ENCODE results near the gene MFAP3. TPM values are rescaled to one million over a fixed set of nuclear protein-coding genes. Genes with fewer than 3 reads are reported as not detected.

The MFAP3 gene
- polyA plus RNA-seq, 1 donor (not counting 4 experiments of a cell fraction or from before 2014, with no cell fraction given) = 43.4 TPM

DNA sequence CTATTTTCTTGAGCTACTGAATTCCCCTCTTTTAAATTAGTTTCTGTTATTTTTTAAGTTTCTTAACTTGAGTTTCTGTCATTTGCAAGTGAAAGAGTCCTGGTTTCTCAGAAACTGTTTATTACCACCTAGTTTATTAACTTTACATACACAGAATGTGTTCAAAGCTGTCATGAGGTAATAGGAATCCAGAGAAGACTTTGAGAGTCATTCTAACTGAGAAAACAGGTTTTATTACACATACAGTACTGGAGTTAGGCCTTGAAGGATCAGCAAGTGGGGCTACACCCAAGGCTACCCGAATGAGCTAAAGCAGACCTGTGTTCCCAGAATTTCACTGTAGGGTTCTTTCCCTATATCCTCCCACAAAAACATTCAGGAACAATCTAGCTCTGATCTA lies 33.1 kb upstream of the MFAP3 start:
- Histone ChIP-seq H3K27me3 (ENCODE audit: control insufficient read depth, extremely low read depth, insufficient read depth, low read length) (no peaks in the 10 kb centered on the region), H4K20me1 (ENCODE audit: control insufficient read depth, extremely low read depth, insufficient read depth, low read length) (no peaks in the 10 kb centered on the region), H3K36me3 (ENCODE audit: control insufficient read depth in 2 of 2, extremely low read depth in 1 of 2, insufficient read depth in 2 of 2, low read length in 2 of 2) (peaks cover 0 to 4% of the 10 kb centered on the region in 2 experiments), H3K4me2 (ENCODE audit: control insufficient read depth, extremely low read depth, insufficient read depth, low read depth, low read length) (no peak overlapping the region), H3K9ac (ENCODE audit: control insufficient read depth, extremely low read depth, insufficient read depth, low read length) (no peak overlapping the region), H3K9me3 (ENCODE audit: control insufficient read depth, low read depth, low read length) (no peaks in the 10 kb centered on the region), H3K4me1 (ENCODE audit: control insufficient read depth, extremely low read depth, insufficient read depth, low read length) (no peaks in the 10 kb centered on the region), H3K79me2 (ENCODE audit: control insufficient read depth, insufficient read depth, low read length) (no peaks in the 10 kb centered on the region), H3K9me1 (ENCODE audit: control insufficient read depth, extremely low read depth, insufficient read depth, low read length) (no peaks in the 10 kb centered on the region), H3K27ac (ENCODE audit: control insufficient read depth, insufficient read depth, low read length) (no peak overlapping the region), H3K4me3 (ENCODE audit: control insufficient read depth in 2 of 3, extremely low read depth in 1 of 3, insufficient read depth in 2 of 3, low read depth in 1 of 3, low read length in 3 of 3) (no peak overlapping the region), H2AFZ (ENCODE audit: control insufficient read depth, low read length) (no peak overlapping the region)
- TF ChIP-seq EZH2 (IDR thresholded peaks at IDR 0.05; ENCODE audit: low read length) = no peak
- TF ChIP-seq, protein P1, sequence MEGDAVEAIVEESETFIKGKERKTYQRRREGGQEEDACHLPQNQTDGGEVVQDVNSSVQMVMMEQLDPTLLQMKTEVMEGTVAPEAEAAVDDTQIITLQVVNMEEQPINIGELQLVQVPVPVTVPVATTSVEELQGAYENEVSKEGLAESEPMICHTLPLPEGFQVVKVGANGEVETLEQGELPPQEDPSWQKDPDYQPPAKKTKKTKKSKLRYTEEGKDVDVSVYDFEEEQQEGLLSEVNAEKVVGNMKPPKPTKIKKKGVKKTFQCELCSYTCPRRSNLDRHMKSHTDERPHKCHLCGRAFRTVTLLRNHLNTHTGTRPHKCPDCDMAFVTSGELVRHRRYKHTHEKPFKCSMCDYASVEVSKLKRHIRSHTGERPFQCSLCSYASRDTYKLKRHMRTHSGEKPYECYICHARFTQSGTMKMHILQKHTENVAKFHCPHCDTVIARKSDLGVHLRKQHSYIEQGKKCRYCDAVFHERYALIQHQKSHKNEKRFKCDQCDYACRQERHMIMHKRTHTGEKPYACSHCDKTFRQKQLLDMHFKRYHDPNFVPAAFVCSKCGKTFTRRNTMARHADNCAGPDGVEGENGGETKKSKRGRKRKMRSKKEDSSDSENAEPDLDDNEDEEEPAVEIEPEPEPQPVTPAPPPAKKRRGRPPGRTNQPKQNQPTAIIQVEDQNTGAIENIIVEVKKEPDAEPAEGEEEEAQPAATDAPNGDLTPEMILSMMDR (optimal IDR thresholded peaks at IDR 0.05 in 1 of 3, IDR thresholded peaks at IDR 0.05 in 1 of 3, conservative IDR thresholded peaks at IDR 0.05 in 1 of 3; ENCODE audit: extremely low read depth in 1 of 3, insufficient read depth in 2 of 3, low read length in 3 of 3) = no peak
- dilution Hi-C loops (cut with MboI; ENCODE audit: extremely low pct_ligation_motif_present, low sequenced_read_pairs) = no loop called here
- DNase-seq (ENCODE audit: low read depth, low spot score) = no peak
- FAIRE-seq = no peak

DNA sequence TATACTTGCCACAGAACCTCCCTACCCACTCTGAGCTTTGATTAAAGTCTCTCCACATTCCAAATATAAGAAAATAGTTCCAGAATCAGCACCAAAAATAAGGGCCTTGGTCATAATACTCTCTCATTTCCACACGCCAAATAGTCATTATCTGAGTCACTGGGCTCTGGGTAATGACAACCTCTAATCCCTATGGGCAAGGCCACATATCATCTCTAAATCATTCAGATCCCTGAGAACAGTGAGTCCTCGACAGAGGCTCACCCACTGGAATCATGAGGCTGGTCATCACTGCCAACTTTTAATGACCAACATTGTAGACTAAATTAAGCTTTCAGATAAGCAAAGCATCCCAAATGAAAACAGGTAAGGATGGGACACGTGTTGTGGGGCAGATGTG lies 28.1 kb upstream of the MFAP3 start:
- no peak overlapping the region for H3K9ac ChIP-seq (ENCODE audit: control insufficient read depth, extremely low read depth, insufficient read depth, low read length)
- H4K20me1 ChIP-seq (ENCODE audit: control insufficient read depth, extremely low read depth, insufficient read depth, low read length) = no peaks in the 10 kb centered on the region
- H3K36me3 ChIP-seq (ENCODE audit: control insufficient read depth in 2 of 2, extremely low read depth in 1 of 2, insufficient read depth in 2 of 2, low read length in 2 of 2) = peaks cover 0 to 5% of the 10 kb centered on the region in 2 experiments
- no peaks in the 10 kb centered on the region for H3K9me3 ChIP-seq (ENCODE audit: control insufficient read depth, low read depth, low read length)
- no peak for TF ChIP-seq EZH2 (IDR thresholded peaks at IDR 0.05; ENCODE audit: low read length)
- TF ChIP-seq, protein P1 (optimal IDR thresholded peaks at IDR 0.05 in 1 of 3, IDR thresholded peaks at IDR 0.05 in 1 of 3, conservative IDR thresholded peaks at IDR 0.05 in 1 of 3; ENCODE audit: extremely low read depth in 1 of 3, insufficient read depth in 2 of 3, low read length in 3 of 3) = no peak
- H2AFZ ChIP-seq (ENCODE audit: control insufficient read depth, low read length) = no peak overlapping the region
- FAIRE-seq = no peak
- no peak overlapping the region for H3K4me3 ChIP-seq (ENCODE audit: control insufficient read depth in 2 of 3, extremely low read depth in 1 of 3, insufficient read depth in 2 of 3, low read depth in 1 of 3, low read length in 3 of 3)
- H3K4me1 ChIP-seq (ENCODE audit: control insufficient read depth, extremely low read depth, insufficient read depth, low read length) = no peaks in the 10 kb centered on the region
- no peak overlapping the region for H3K4me2 ChIP-seq (ENCODE audit: control insufficient read depth, extremely low read depth, insufficient read depth, low read depth, low read length)
- H3K27me3 ChIP-seq (ENCODE audit: control insufficient read depth, extremely low read depth, insufficient read depth, low read length) = no peaks in the 10 kb centered on the region
- no peak for DNase-seq (ENCODE audit: low read depth, low spot score)
- dilution Hi-C loops (cut with MboI; ENCODE audit: extremely low pct_ligation_motif_present, low sequenced_read_pairs) = no loop called here
- no peak overlapping the region for H3K27ac ChIP-seq (ENCODE audit: control insufficient read depth, insufficient read depth, low read length)
- no peaks in the 10 kb centered on the region for H3K79me2 ChIP-seq (ENCODE audit: control insufficient read depth, insufficient read depth, low read length)
- H3K9me1 ChIP-seq (ENCODE audit: control insufficient read depth, extremely low read depth, insufficient read depth, low read length) = no peaks in the 10 kb centered on the region
